Measurements from ENCODE around the gene PTCD1. TPM values are rescaled to one million over a fixed set of nuclear protein-coding genes. Genes with fewer than 3 reads are reported as not detected.

Gene PTCD1
- total and polyA plus RNA-seq, 4 donors = 2.8 to 6.8 (median 3.9) TPM

GRCh38 chr7:99404235-99404976 lies 34.2 kb downstream of the PTCD1 start:
- no peaks in the 10 kb centered on the region for H3K27me3 ChIP-seq (ENCODE audit: control insufficient read depth in 3 of 3, insufficient read depth in 3 of 3, low read length in 2 of 3)
- peaks cover 0 to 14% (median 7%) of the 10 kb centered on the region in 5 donors for H3K4me1 ChIP-seq (ENCODE audit: control insufficient read depth in 5 of 5, insufficient read depth in 5 of 5, low read length in 5 of 5)
- no peaks in the 10 kb centered on the region for H3K9me3 ChIP-seq (ENCODE audit: control insufficient read depth in 4 of 4, insufficient read depth in 3 of 4, low read length in 3 of 4)
- DNase-seq = no peak
- H3K27ac ChIP-seq (ENCODE audit: low read depth in 1 of 2, low read length in 1 of 2) = no peak overlapping the region
- H3K36me3 ChIP-seq (ENCODE audit: control insufficient read depth in 4 of 4, insufficient read depth in 4 of 4, low read length in 4 of 4) = peaks cover 20 to 37% (median 29%) of the 10 kb centered on the region in 4 donors
- no peak for TF ChIP-seq CTCF (IDR thresholded peaks at IDR 0.05; ENCODE audit: control extremely low read depth, extremely low read depth)
- no peak overlapping the region for H3K4me3 ChIP-seq
- 88 to 90% methylated on average over 18 of the region's 18 CpGs for WGBS, 2 donors
- ATAC-seq (ENCODE audit: insufficient read depth, low FRiP score) = no peak
- no peak overlapping the region for H3K9ac ChIP-seq (ENCODE audit: insufficient read depth in 1 of 2, low read length in 2 of 2)

- Histone ChIP-seq H3K9me3 (ENCODE audit: control insufficient read depth in 4 of 4, insufficient read depth in 3 of 4, low read length in 3 of 4) (no peaks in the 10 kb centered on the region), H3K9ac (ENCODE audit: insufficient read depth in 1 of 2, low read length in 2 of 2) (no peak overlapping the region), H3K36me3 (ENCODE audit: control insufficient read depth in 4 of 4, insufficient read depth in 4 of 4, low read length in 4 of 4) (peaks cover 20 to 41% (median 29%) of the 10 kb centered on the region in 4 donors), H3K27ac (ENCODE audit: low read depth in 1 of 2, low read length in 1 of 2) (no peak overlapping the region), H3K27me3 (ENCODE audit: control insufficient read depth in 3 of 3, insufficient read depth in 3 of 3, low read length in 2 of 3) (no peaks in the 10 kb centered on the region), H3K4me3 (no peak overlapping the region), H3K4me1 (ENCODE audit: control insufficient read depth in 5 of 5, insufficient read depth in 5 of 5, low read length in 5 of 5) (peaks cover 0 to 14% (median 7%) of the 10 kb centered on the region in 5 donors)
- ATAC-seq (ENCODE audit: insufficient read depth, low FRiP score) (no peak), DNase-seq (no peak)
- no peak for TF ChIP-seq CTCF (IDR thresholded peaks at IDR 0.05; ENCODE audit: control extremely low read depth, extremely low read depth)
- WGBS, 2 donors = 93 to 95% methylated on average over 5 of the region's 5 CpGs
These were observed 34.8 kb downstream of the PTCD1 start for GRCh38 chr7:99403764-99404163.

- Histone ChIP-seq H3K9ac (ENCODE audit: insufficient read depth in 1 of 2, low read length in 2 of 2) (no peak overlapping the region), H3K27me3 (ENCODE audit: control insufficient read depth in 3 of 3, insufficient read depth in 3 of 3, low read length in 2 of 3) (no peaks in the 10 kb centered on the region), H3K36me3 (ENCODE audit: control insufficient read depth in 4 of 4, insufficient read depth in 4 of 4, low read length in 4 of 4) (peaks cover 24 to 47% (median 33%) of the 10 kb centered on the region in 4 donors), H3K27ac (ENCODE audit: low read depth in 1 of 2, low read length in 1 of 2) (no peak overlapping the region), H3K4me3 (no peak overlapping the region), H3K4me1 (ENCODE audit: control insufficient read depth in 5 of 5, insufficient read depth in 5 of 5, low read length in 5 of 5) (peaks cover 0 to 14% (median 7%) of the 10 kb centered on the region in 5 donors), H3K9me3 (ENCODE audit: control insufficient read depth in 4 of 4, insufficient read depth in 3 of 4, low read length in 3 of 4) (no peaks in the 10 kb centered on the region)
- WGBS, 2 donors = 98 to 99% methylated on average over 3 of the region's 3 CpGs
- no peak for ATAC-seq (ENCODE audit: insufficient read depth, low FRiP score)
- no peak for TF ChIP-seq CTCF (IDR thresholded peaks at IDR 0.05; ENCODE audit: control extremely low read depth, extremely low read depth)
- DNase-seq = no peak
These were observed 35.7 kb downstream of the PTCD1 start for GRCh38 chr7:99402854-99403253.

Data from lung (tissue), 12 donors.